ENCODE measurements around the gene SSTR5. TPM values are rescaled to one million over a fixed set of nuclear protein-coding genes. Genes with fewer than 3 reads are reported as not detected.

The SSTR5 gene
- total and polyA plus RNA-seq, 2 experiments from 2014 or later = not detected

DNA sequence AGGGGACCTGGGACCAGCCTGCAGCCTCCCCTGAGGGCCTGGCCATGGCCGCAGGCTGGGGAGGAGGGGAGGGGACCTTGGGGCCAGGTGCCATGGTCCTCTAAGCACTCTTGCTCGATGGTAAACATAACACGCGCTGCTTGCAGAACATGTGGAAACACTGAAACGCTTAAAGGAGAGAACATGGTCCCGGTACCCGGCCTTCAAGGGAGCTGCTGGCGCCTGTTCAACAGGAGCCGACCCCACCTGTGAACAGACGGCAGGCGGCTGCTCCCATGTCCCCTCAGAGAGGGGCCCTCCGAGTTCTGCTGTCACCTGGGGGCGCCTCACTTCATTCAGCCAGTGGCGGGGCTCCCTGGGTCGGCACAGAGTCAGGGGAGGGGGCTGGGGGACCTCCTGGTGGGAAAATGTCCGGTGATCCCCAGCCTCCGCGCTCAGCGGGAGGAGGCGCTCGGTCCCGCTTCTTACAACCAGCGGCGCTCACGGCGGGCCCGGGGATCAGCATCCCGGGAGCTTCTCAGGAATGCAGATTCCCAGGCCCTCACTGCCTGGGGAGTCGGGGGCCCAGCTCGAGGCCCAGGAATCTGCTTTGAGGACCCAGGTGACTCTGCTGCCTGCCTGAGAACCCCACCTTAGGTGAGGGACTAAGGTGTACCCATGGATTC is 854 bp upstream of the SSTR5 start:
- Histone ChIP-seq H3K4me3 (no peak overlapping the region), H3K27me3 (peaks cover 39% of the 10 kb centered on the region), H3K27ac (no peak overlapping the region), H3K36me3 (no peaks in the 10 kb centered on the region), H3K9me3 (ENCODE audit: low read depth) (no peaks in the 10 kb centered on the region), H3K4me1 (ENCODE audit: low read depth) (peaks cover 2% of the 10 kb centered on the region)
- no peak for DNase-seq (ENCODE audit: low read depth in 1 of 2, low spot score in 1 of 2)
- no peak for TF ChIP-seq CTCF (IDR thresholded peaks at IDR 0.05; ENCODE audit: low read depth, low read length)

GRCh38 chr16:1073262-1073558 is 663 bp downstream of the SSTR5 start:
- peaks cover 7% of the 10 kb centered on the region for H3K4me1 ChIP-seq (ENCODE audit: low read depth)
- H3K9me3 ChIP-seq (ENCODE audit: low read depth) = no peaks in the 10 kb centered on the region
- H3K36me3 ChIP-seq = no peaks in the 10 kb centered on the region
- no peak for TF ChIP-seq CTCF (IDR thresholded peaks at IDR 0.05; ENCODE audit: low read depth, low read length)
- peaks cover 39% of the 10 kb centered on the region for H3K27me3 ChIP-seq
- no peak overlapping the region for H3K4me3 ChIP-seq
- H3K27ac ChIP-seq = no peak overlapping the region
- no peak for DNase-seq (ENCODE audit: low read depth in 1 of 2, low spot score in 1 of 2)

- peaks cover 7% of the 10 kb centered on the region for H3K4me1 ChIP-seq (ENCODE audit: low read depth)
- no peaks in the 10 kb centered on the region for H3K9me3 ChIP-seq (ENCODE audit: low read depth)
- H3K27me3 ChIP-seq = peaks cover 39% of the 10 kb centered on the region
- H3K27ac ChIP-seq = no peak overlapping the region
- H3K4me3 ChIP-seq = no peak overlapping the region
- TF ChIP-seq CTCF (IDR thresholded peaks at IDR 0.05; ENCODE audit: low read depth, low read length) = no peak
- DNase-seq (ENCODE audit: low read depth in 1 of 2, low spot score in 1 of 2) = peak in 1 of 2 donors; percentile 51
- H3K36me3 ChIP-seq = no peaks in the 10 kb centered on the region
These were observed 1.2 kb downstream of the SSTR5 start for GRCh38 chr16:1073566-1074378.

DNA sequence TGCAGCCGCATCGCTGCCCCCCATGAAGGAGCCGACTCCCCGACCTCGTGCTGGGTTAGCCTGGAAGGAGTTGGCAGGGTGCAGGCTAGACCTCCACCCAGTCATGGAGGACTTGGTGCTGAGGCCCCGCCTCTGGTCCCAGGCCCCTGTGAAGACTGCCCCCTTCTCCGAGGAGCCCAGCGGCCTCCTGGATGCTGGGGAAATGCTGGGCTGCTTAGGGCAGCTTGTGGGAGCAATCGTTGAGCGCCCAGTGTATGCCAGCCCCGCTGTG is 1.8 kb downstream of the SSTR5 start:
- TF ChIP-seq CTCF (IDR thresholded peaks at IDR 0.05; ENCODE audit: low read depth, low read length) = no peak
- no peak for DNase-seq (ENCODE audit: low read depth in 1 of 2, low spot score in 1 of 2)
- Histone ChIP-seq H3K27ac (no peak overlapping the region), H3K9me3 (ENCODE audit: low read depth) (no peaks in the 10 kb centered on the region), H3K4me3 (no peak overlapping the region), H3K27me3 (peaks cover 39% of the 10 kb centered on the region), H3K4me1 (ENCODE audit: low read depth) (peaks cover 7% of the 10 kb centered on the region), H3K36me3 (no peaks in the 10 kb centered on the region)

DNA sequence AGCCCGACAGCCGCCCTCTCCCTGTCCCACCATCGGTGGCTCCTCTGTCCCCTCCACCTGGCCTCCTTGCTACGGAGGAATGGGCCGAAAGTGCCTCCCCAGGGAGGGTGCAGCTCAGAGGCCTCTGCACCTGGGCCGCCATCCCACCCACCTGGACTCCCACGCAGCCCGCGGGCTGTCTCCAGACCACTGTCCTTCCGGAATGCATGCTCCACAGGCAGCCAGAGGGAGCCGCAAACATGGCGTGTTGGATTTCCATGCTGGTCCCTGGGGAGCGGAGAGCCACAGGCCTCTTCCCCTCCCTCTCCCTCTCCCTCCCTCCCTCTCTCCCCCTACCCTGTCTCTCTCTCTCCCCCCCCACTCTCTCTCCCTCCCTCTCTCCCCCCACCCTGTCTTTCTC is 3.0 kb downstream of the SSTR5 start:
- no peak for TF ChIP-seq CTCF (IDR thresholded peaks at IDR 0.05; ENCODE audit: low read depth, low read length)
- H3K9me3 ChIP-seq (ENCODE audit: low read depth) = no peaks in the 10 kb centered on the region
- peaks cover 39% of the 10 kb centered on the region for H3K27me3 ChIP-seq

More for the DNA sequence above, 3.0 kb downstream of the SSTR5 start:
- no peak for DNase-seq (ENCODE audit: low read depth in 1 of 2, low spot score in 1 of 2)
- Histone ChIP-seq H3K36me3 (no peaks in the 10 kb centered on the region), H3K4me1 (ENCODE audit: low read depth) (peaks cover 7% of the 10 kb centered on the region), H3K27ac (no peak overlapping the region), H3K4me3 (no peak overlapping the region)

All from cardiac muscle cell (in vitro differentiated cells and primary cell).